ENCODE measurements around the gene ARHGEF28.

GRCh38 chr5:73858776-73859175 is 232.8 kb downstream of the ARHGEF28 start:
- TF ChIP-seq, protein P1, sequence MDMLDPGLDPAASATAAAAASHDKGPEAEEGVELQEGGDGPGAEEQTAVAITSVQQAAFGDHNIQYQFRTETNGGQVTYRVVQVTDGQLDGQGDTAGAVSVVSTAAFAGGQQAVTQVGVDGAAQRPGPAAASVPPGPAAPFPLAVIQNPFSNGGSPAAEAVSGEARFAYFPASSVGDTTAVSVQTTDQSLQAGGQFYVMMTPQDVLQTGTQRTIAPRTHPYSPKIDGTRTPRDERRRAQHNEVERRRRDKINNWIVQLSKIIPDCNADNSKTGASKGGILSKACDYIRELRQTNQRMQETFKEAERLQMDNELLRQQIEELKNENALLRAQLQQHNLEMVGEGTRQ (IDR thresholded peaks at IDR 0.05; ENCODE audit: low read depth, low read length) = no peak
- TF ChIP-seq CTCF (conservative IDR thresholded peaks at IDR 0.05; ENCODE audit: low read depth, low read length) (no peak), POLR2A (IDR thresholded peaks at IDR 0.05; ENCODE audit: low read depth, low read length) (no peak), CEBPB (IDR thresholded peaks at IDR 0.05; ENCODE audit: low read depth, low read length) (no peak), MXI1 (IDR thresholded peaks at IDR 0.05; ENCODE audit: borderline replicate concordance, low read depth, low read length) (no peak), CHD1 (IDR thresholded peaks at IDR 0.05; ENCODE audit: low read depth, low read length) (no peak), RFX5 (IDR thresholded peaks at IDR 0.05; ENCODE audit: low read depth, low read length) (no peak), RCOR1 (IDR thresholded peaks at IDR 0.05; ENCODE audit: insufficient replicate concordance, low read length) (no peak), MAZ (IDR thresholded peaks at IDR 0.05; ENCODE audit: borderline replicate concordance, low read depth, low read length) (no peak), RAD21 (IDR thresholded peaks at IDR 0.05; ENCODE audit: low read length) (no peak), FOS (IDR thresholded peaks at IDR 0.05; ENCODE audit: low read depth, low read length) (no peak), SMC3 (IDR thresholded peaks at IDR 0.05; ENCODE audit: low read depth, low read length) (no peak), ELK1 (IDR thresholded peaks at IDR 0.05; ENCODE audit: borderline replicate concordance, low read depth, low read length) (no peak), MAFK (IDR thresholded peaks at IDR 0.05; ENCODE audit: low read depth, low read length) (no peak)
